Keratinocyte (primary cell): ENCODE data around the gene SOCS3. TPM values are rescaled to one million over a fixed set of nuclear protein-coding genes. Genes with fewer than 3 reads are reported as not detected.

ENCODE experiments used
- DNase-seq: peaks from one replicate; pipeline ENCODE4 v3.0.0-alpha.2; 2011; ENCODE audit warnings: low read depth, missing footprints, low spot score
- FAIRE-seq: peaks from 2 replicates; lab custom pipeline; 2011; peaks lifted over from hg19 to GRCh38; lab: Jason Lieb, UNC
- H2AFZ ChIP-seq: 2 replicates; pipeline ENCODE4 v1.6.0; 2012; ENCODE audit warnings: low read length, control low read depth, inconsistent platforms; ENCODE audit not compliant: control insufficient read depth
- H3K27ac ChIP-seq: 2 replicates; pipeline ENCODE4 v1.5.1; 2011; ENCODE audit warnings: low read length; ENCODE audit not compliant: control insufficient read depth, insufficient read depth
- H3K27me3 ChIP-seq: 3 replicates; pipeline ENCODE4 v1.6.0; 2011; ENCODE audit warnings: low read length; ENCODE audit not compliant: control insufficient read depth, insufficient read depth; ENCODE audit errors: extremely low read depth
- H3K36me3 ChIP-seq, 2 experiments: 2 replicates in 1 of 2; 3 replicates in 1 of 2; pipeline ENCODE4 v1.5.1; 2011; ENCODE audit warnings: low read length in 2 of 2, mild to moderate bottlenecking in 1 of 2; ENCODE audit not compliant: control insufficient read depth in 2 of 2, insufficient read depth in 2 of 2; ENCODE audit errors: extremely low read depth in 1 of 2
- H3K4me1 ChIP-seq: 3 replicates; pipeline ENCODE4 v1.5.1; 2011; ENCODE audit warnings: low read length; ENCODE audit not compliant: control insufficient read depth, insufficient read depth; ENCODE audit errors: extremely low read depth
- H3K4me2 ChIP-seq: 3 replicates; pipeline ENCODE4 v1.6.0; 2011; ENCODE audit warnings: low read depth, low read length; ENCODE audit not compliant: control insufficient read depth, insufficient read depth; ENCODE audit errors: extremely low read depth
- H3K4me3 ChIP-seq, 3 experiments: fragments of 200-600 bp in 1 of 3; sonication (generic) in 1 of 3; 2 replicates in 2 of 3; 3 replicates in 1 of 3; pipeline ENCODE4 v1.5.1; 2011 to 2016; ENCODE audit warnings: low read length in 3 of 3, mild to moderate bottlenecking in 3 of 3, control low read depth in 2 of 3, inconsistent platforms in 1 of 3, low read depth in 1 of 3, mixed read lengths in 1 of 3, mixed run types in 1 of 3, moderate library complexity in 1 of 3; ENCODE audit not compliant: control insufficient read depth in 2 of 3, insufficient read depth in 2 of 3; ENCODE audit errors: extremely low read depth in 1 of 3
- H3K79me2 ChIP-seq: 2 replicates; pipeline ENCODE4 v1.6.0; 2012; ENCODE audit warnings: low read length; ENCODE audit not compliant: control insufficient read depth, insufficient read depth
- H3K9ac ChIP-seq: 3 replicates; pipeline ENCODE4 v1.6.0; 2011; ENCODE audit warnings: low read length; ENCODE audit not compliant: control insufficient read depth, insufficient read depth; ENCODE audit errors: extremely low read depth
- H3K9me1 ChIP-seq: 3 replicates; pipeline ENCODE4 v1.6.0; 2011; ENCODE audit warnings: low read length; ENCODE audit not compliant: control insufficient read depth, insufficient read depth; ENCODE audit errors: extremely low read depth
- H3K9me3 ChIP-seq: 2 replicates; pipeline ENCODE4 v1.5.1; 2012; ENCODE audit warnings: low read depth, low read length; ENCODE audit not compliant: control insufficient read depth
- H4K20me1 ChIP-seq: 3 replicates; pipeline ENCODE4 v1.6.0; 2011; ENCODE audit warnings: low read length; ENCODE audit not compliant: control insufficient read depth, insufficient read depth; ENCODE audit errors: extremely low read depth
- EZH2 ChIP-seq: IDR thresholded peaks from one replicate; pipeline ENCODE4 v1.6.1; 2012; ENCODE audit warnings: inconsistent platforms, mild to moderate bottlenecking, low read length, moderate library complexity
- dilution Hi-C: fragments of 300-500 bp; cut with MboI; formaldehyde crosslinking; loops from one replicate; pipeline ENCODE4 v1.7.0; 2020; ENCODE audit warnings: low sequenced_read_pairs; ENCODE audit not compliant: extremely low pct_ligation_motif_present
- polyA plus RNA-seq, 5 experiments: library from polyadenylated mRNA; depleted of rRNA in 3 of 5; stranded (reverse) in 3 of 5; stranded (forward) in 1 of 5; unstranded in 1 of 5; fragments of >200 nt; gene quantifications; 1 replicate in 1 of 5; 2 replicates in 3 of 5; 3 replicates in 1 of 5; pipeline versions ENCODE4 v1.2.1 to v1.2.3, GENCODE V29; 2011 to 2012; ENCODE audit warnings: missing spikeins in 2 of 5, low read depth in 1 of 5, low replicate concordance in 1 of 5
- TF ChIP-seq, protein P1 (sequence below), 3 experiments: IDR thresholded peaks in 1 of 3; conservative IDR thresholded peaks in 1 of 3; optimal IDR thresholded peaks in 1 of 3; 2 replicates in 2 of 3; 3 replicates in 1 of 3; pipeline versions ENCODE3 to v1.5.1; 2011; ENCODE audit warnings: low read length in 3 of 3, mild to moderate bottlenecking in 3 of 3, moderate library complexity in 2 of 3, control low read depth in 1 of 3, inconsistent platforms in 1 of 3; ENCODE audit not compliant: insufficient read depth in 2 of 3; ENCODE audit errors: extremely low read depth in 1 of 3

The SOCS3 gene
- polyA plus RNA-seq, 1 donor (not counting 4 experiments of a cell fraction or from before 2014, with no cell fraction given), result 9.4 TPM

DNA sequence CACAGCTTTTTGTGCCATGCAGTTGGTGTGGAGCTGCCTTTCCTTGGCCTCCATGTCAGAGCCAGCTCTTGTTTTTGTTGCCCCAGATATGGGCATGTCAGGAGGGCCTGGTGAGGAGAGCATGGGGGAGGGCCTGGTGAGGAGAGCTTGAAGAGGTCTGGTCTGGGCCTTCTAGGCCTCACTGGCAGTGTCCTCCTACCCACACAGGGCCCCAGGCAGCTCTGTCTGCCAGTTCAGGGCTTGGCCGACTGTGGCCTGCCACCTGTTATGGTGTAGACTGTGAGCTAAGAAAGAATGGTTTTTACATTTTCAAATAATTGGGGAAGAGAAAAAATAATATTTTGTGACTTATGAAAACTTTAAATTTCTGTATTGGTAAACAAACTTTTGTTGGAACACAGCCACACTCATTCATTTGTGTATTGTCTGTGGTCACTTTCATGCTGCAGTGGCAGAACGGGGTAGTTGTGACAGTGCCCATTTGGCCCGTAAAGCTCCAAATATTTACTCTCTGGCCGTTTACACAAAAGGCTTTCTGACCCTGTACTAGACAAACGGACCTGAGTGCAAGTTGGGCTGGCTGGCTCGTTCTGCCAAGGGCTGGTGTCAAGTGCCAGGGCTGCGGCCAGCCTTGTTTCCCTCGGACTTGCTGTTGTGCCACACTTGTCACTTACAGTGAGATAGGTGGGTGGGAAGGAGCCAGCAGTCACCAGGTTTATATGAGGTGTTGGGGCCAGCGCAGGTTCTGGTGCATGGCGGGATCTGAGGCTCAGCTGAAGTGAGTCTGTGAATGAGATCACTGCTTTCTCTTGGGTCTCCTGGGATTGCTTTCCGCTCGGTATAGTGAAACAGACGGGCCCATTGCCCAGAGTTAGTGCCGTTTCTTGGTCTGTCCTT is 36.8 kb upstream of the SOCS3 start:
- dilution Hi-C loops, result no loop called here
- H4K20me1 ChIP-seq, result peaks cover 20% of the 10 kb centered on the region
- no peak overlapping the region for H3K9ac ChIP-seq
- FAIRE-seq, result no peak
- DNase-seq, result no peak
- no peak overlapping the region for H3K4me3 ChIP-seq
- peaks cover 36 to 68% of the 10 kb centered on the region in 2 experiments for H3K36me3 ChIP-seq
- H3K27me3 ChIP-seq, result no peaks in the 10 kb centered on the region
- peaks cover 41% of the 10 kb centered on the region for H3K79me2 ChIP-seq
- H3K4me1 ChIP-seq, result peaks cover 28% of the 10 kb centered on the region
- no peak overlapping the region for H3K4me2 ChIP-seq
- no peak overlapping the region for H3K27ac ChIP-seq
- TF ChIP-seq, protein P1, sequence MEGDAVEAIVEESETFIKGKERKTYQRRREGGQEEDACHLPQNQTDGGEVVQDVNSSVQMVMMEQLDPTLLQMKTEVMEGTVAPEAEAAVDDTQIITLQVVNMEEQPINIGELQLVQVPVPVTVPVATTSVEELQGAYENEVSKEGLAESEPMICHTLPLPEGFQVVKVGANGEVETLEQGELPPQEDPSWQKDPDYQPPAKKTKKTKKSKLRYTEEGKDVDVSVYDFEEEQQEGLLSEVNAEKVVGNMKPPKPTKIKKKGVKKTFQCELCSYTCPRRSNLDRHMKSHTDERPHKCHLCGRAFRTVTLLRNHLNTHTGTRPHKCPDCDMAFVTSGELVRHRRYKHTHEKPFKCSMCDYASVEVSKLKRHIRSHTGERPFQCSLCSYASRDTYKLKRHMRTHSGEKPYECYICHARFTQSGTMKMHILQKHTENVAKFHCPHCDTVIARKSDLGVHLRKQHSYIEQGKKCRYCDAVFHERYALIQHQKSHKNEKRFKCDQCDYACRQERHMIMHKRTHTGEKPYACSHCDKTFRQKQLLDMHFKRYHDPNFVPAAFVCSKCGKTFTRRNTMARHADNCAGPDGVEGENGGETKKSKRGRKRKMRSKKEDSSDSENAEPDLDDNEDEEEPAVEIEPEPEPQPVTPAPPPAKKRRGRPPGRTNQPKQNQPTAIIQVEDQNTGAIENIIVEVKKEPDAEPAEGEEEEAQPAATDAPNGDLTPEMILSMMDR (optimal IDR thresholded peaks at IDR 0.05 in 1 of 3, IDR thresholded peaks at IDR 0.05 in 1 of 3, conservative IDR thresholded peaks at IDR 0.05 in 1 of 3; ENCODE audit: extremely low read depth in 1 of 3, insufficient read depth in 2 of 3, low read length in 3 of 3), result no peak
- TF ChIP-seq EZH2, result no peak
- no peaks in the 10 kb centered on the region for H3K9me3 ChIP-seq
- peaks cover 4% of the 10 kb centered on the region for H3K9me1 ChIP-seq
- H2AFZ ChIP-seq, result no peak overlapping the region

DNA sequence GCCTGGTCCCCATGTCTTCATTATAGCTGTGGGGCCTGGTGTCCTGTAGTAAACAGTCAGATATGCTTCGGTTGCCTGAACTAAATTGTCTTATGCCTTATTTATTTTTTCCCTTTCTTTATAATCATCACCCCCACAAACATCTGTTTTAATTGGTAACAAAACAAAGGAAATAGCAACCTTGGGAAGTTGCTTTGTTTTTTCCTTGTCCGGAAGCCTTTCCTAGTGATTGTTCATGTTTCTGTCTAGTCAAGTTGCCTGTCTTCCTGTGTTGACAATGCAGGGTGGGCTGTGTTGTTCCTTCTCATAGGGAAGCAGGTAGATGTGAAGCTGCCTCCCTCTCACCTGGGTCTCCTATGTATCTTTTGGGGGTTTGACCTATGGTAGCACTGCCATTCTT is 35.3 kb upstream of the SOCS3 start:
- Histone ChIP-seq H3K9me1 (peaks cover 13% of the 10 kb centered on the region), H2AFZ (no peak overlapping the region), H3K9me3 (no peaks in the 10 kb centered on the region), H3K79me2 (peaks cover 54% of the 10 kb centered on the region), H3K36me3 (peaks cover 29 to 57% of the 10 kb centered on the region in 2 experiments), H3K4me2 (no peak overlapping the region), H4K20me1 (peaks cover 21% of the 10 kb centered on the region), H3K9ac (no peak overlapping the region), H3K4me3 (no peak overlapping the region), H3K4me1 (peaks cover 36% of the 10 kb centered on the region), H3K27ac (no peak overlapping the region), H3K27me3 (no peaks in the 10 kb centered on the region)
- FAIRE-seq, result no peak
- TF ChIP-seq, protein P1 (optimal IDR thresholded peaks at IDR 0.05 in 1 of 3, IDR thresholded peaks at IDR 0.05 in 1 of 3, conservative IDR thresholded peaks at IDR 0.05 in 1 of 3; ENCODE audit: extremely low read depth in 1 of 3, insufficient read depth in 2 of 3, low read length in 3 of 3), result no peak
- dilution Hi-C loops, result no loop called here
- DNase-seq, result no peak
